RWPE2 (cell line): Measurements from ENCODE around the gene MAN2A2.
A peak's percentile ranks its signal among the peaks of the same experiment; 100 is the strongest.

Source experiments
- ATAC-seq: fragments of 200-7000 bp; cut with Tn5 transposase; 3 replicates; pipeline ENCODE4 v1.9.1; 2021; ENCODE audit warnings: low read depth
- DNase-seq: peaks from one replicate; pipeline ENCODE4 v3.0.0-alpha.2; 2020; ENCODE audit warnings: low spot score
- H3K27ac ChIP-seq: fragments of 450-650 bp; 2 replicates; pipeline ENCODE4 v1.5.1; 2017; ENCODE audit warnings: mild to moderate bottlenecking; ENCODE audit not compliant: poor library complexity, severe bottlenecking
- H3K27me3 ChIP-seq: fragments of 250-450 bp; sonication (Bioruptor Pico); 2 replicates; pipeline ENCODE4 v1.5.1; 2021; ENCODE audit warnings: mild to moderate bottlenecking, moderate library complexity; ENCODE audit not compliant: insufficient read depth, poor library complexity, severe bottlenecking
- H3K36me3 ChIP-seq: fragments of 250-450 bp; sonication (Bioruptor Pico); 2 replicates; pipeline ENCODE4 v1.5.1; 2020; ENCODE audit warnings: low read depth, mild to moderate bottlenecking, moderate library complexity
- H3K4me1 ChIP-seq: fragments of 250-450 bp; sonication (Bioruptor Pico); 2 replicates; pipeline ENCODE4 v1.5.1; 2021; ENCODE audit warnings: mild to moderate bottlenecking, moderate library complexity; ENCODE audit not compliant: insufficient read depth, poor library complexity, severe bottlenecking
- H3K4me3 ChIP-seq: fragments of 250-450 bp; sonication (Bioruptor Pico); 2 replicates; pipeline ENCODE4 v1.5.1; 2021; ENCODE audit warnings: mild to moderate bottlenecking, moderate library complexity; ENCODE audit not compliant: severe bottlenecking
- H3K9me3 ChIP-seq: fragments of 250-450 bp; sonication (Bioruptor Pico); 2 replicates; pipeline ENCODE4 v1.5.1; 2021; ENCODE audit warnings: mild to moderate bottlenecking, moderate library complexity; ENCODE audit not compliant: severe bottlenecking
- TF ChIP-seq, protein P1 (sequence below): fragments of 450-650 bp; IDR thresholded peaks from one replicate; pipeline ENCODE4 v1.5.1; 2017; ENCODE audit warnings: mild to moderate bottlenecking, moderate library complexity; ENCODE audit not compliant: poor library complexity, severe bottlenecking

Gene MAN2A2

DNA sequence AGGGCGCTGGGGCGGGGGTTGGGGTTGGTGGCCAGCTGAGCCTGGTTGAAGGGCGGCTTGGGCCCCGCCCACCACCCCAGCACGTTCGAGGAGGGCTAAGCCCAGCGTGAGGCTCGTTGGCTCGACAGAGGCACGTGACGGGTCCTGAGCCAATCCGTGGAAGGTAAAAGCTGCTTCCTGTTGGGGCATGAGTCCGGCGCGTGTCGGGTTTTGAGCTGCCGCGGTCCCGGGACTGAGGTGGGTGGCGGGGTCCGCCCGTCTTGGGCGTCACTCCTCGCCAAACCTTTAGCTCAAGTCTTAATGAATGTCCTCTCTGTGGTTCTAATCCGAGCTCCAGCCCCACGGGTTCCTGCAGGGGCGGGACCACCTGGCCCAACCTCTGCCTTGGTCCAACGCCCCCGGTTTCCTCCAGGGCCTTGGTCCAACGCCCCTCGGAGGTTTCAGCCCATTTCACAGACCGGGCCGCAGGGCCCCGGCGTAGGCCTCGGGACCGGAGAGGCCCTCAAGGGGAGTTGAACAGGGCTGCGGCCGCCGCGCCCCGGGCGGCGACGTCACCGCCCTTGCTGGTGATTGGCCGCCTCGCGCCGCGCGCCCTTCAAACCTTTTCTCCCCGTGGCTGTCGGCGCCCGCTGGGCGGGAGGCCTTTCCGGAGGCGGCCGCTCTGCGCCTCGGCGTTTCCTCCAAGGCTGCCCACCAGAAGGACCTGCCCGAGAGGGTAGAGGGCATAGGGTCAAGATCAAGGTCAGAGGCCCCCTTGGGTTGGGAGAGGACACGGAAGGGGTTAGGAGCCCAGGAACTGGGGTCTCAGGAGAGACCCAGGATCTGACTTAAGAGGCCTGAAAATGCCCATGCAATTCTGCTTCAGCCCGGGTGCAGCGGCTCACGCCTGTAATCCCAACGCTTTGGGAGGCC, 51.9 kb downstream of the MAN2A2 start, which contains the start of gene RCCD1:
RCCD1 (plus strand) TSS at position 173 of the 912 bp plus-strand sequence. CDS start 1,851 bp downstream, outside the sequence.
- TF ChIP-seq, protein P1, sequence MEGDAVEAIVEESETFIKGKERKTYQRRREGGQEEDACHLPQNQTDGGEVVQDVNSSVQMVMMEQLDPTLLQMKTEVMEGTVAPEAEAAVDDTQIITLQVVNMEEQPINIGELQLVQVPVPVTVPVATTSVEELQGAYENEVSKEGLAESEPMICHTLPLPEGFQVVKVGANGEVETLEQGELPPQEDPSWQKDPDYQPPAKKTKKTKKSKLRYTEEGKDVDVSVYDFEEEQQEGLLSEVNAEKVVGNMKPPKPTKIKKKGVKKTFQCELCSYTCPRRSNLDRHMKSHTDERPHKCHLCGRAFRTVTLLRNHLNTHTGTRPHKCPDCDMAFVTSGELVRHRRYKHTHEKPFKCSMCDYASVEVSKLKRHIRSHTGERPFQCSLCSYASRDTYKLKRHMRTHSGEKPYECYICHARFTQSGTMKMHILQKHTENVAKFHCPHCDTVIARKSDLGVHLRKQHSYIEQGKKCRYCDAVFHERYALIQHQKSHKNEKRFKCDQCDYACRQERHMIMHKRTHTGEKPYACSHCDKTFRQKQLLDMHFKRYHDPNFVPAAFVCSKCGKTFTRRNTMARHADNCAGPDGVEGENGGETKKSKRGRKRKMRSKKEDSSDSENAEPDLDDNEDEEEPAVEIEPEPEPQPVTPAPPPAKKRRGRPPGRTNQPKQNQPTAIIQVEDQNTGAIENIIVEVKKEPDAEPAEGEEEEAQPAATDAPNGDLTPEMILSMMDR = no peak
- H3K4me1 ChIP-seq = peaks cover 5% of the 10 kb centered on the region
- H3K27ac ChIP-seq = peak within 1 kb of the TSS; percentile 76
- peaks cover 43% of the 10 kb centered on the region for H3K36me3 ChIP-seq
- ATAC-seq (peak; percentile 87), DNase-seq (peak; percentile 99)
- H3K9me3 ChIP-seq = no peaks in the 10 kb centered on the region
- H3K27me3 ChIP-seq = no peaks in the 10 kb centered on the region
- peak within 1 kb of the TSS; percentile 56 for H3K4me3 ChIP-seq

DNA sequence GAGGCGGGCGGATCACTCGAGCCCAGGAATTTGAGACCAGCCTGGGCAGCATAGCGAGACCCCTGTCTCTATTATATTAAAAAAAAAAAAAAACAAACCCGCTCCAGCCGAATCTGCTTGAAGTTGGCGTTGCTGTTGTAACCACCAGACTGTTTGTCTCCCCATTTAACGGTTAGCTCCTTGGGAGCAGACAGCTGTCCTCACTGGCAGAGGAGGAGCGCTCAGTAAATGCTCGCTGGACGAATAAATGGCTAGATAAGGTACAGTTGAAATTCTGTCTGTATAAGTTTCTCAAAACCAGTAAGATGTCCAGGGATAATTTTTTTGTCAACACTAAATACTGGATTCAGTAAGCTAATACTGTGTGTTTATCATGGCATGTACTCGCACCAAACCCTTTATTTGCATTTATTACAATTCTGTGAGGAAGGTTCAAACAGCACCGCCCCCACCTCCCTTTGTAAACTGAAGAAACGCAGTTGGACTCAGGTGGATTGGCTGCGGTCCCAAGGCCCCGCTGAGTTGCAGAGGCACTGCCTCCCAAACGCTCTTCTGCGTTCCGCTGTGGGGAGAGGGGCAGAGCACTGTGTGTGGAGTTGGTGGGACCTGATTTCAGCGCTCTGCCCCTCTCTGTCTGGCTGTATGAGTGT, 52.6 kb downstream of the MAN2A2 start:
- TF ChIP-seq, protein P1 = no peak
- H3K9me3 ChIP-seq = no peaks in the 10 kb centered on the region
- H3K27ac ChIP-seq = peak overlapping the region; percentile 76
- H3K4me1 ChIP-seq = peaks cover 5% of the 10 kb centered on the region
- no peaks in the 10 kb centered on the region for H3K27me3 ChIP-seq
- H3K36me3 ChIP-seq = peaks cover 43% of the 10 kb centered on the region
- H3K4me3 ChIP-seq = peak overlapping the region; percentile 56
- ATAC-seq = no peak
- no peak for DNase-seq

DNA sequence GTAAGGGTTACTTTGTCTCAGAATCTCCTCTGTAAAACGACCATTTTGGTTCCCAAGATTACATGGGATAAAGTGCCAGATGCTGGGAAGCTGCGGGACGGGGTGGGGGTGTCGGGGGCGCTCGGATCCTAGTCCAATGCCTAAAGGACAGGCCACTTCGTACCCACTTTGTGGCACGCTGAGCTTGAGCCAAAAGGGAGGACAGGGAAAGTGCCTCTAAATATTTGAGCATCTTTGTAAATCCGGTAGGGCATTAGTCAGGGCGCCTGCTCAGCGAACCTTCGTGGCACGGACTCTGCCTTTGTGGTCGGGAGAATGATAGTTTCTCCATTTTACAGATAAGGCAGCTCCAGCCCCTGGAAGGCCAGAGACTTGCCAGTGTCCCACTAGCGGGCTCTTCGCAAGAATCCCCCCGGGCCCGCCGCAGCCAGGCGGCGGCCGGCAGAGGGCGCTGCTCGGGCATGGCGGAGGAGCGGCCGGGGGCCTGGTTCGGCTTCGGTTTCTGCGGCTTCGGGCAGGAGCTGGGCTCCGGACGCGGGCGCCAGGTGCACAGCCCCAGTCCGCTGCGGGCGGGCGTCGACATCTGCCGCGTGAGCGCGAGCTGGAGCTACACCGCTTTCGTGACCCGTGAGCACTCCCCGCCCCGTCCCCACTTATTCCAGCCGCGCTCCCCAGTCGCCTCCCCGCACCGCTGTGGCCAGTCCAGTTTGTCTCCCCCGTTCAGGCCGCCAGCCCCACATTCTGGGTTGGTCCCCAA, 53.4 kb downstream of the MAN2A2 start:
- peaks cover 5% of the 10 kb centered on the region for H3K4me1 ChIP-seq
- H3K36me3 ChIP-seq = peaks cover 43% of the 10 kb centered on the region
- no peaks in the 10 kb centered on the region for H3K27me3 ChIP-seq
- TF ChIP-seq, protein P1 = peak; percentile 100
- H3K27ac ChIP-seq = peak overlapping the region; percentile 76
- H3K4me3 ChIP-seq = peak overlapping the region; percentile 56
- DNase-seq (no peak), ATAC-seq (peak; percentile 35)
- no peaks in the 10 kb centered on the region for H3K9me3 ChIP-seq

DNA sequence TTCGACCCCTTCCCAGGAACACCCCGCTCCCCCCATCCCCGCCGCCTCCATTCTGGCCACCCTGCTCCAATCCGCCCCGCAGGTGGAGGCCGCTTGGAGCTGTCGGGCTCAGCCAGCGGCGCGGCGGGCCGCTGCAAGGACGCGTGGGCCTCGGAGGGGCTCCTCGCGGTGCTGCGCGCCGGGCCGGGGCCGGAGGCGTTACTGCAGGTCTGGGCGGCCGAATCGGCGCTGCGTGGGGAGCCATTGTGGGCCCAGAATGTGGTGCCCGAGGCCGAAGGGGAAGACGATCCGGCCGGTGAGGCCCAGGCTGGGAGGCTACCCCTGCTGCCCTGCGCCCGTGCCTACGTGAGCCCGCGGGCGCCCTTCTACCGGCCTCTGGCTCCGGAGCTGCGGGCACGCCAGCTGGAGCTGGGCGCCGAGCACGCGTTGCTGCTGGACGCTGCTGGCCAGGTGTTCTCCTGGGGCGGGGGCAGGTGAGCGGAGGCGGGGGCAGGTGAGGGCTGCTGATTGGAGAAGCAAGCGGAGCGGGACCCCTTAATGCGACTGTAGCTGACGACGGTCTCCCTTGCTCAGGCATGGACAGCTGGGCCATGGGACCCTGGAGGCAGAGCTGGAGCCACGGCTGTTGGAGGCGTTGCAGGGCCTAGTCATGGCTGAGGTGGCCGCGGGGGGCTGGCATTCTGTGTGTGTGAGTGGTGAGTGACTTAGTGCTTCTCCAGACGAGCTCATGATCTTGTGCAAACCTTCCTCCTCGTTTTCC, 54.1 kb downstream of the MAN2A2 start:
- TF ChIP-seq, protein P1 = no peak
- Histone ChIP-seq H3K4me3 (peak overlapping the region; percentile 56), H3K27me3 (no peaks in the 10 kb centered on the region), H3K4me1 (peaks cover 5% of the 10 kb centered on the region), H3K27ac (peak overlapping the region; percentile 76), H3K9me3 (no peaks in the 10 kb centered on the region), H3K36me3 (peaks cover 44% of the 10 kb centered on the region)
- DNase-seq (no peak), ATAC-seq (peak; percentile 5)
